ENCODE data around the gene GH2.

GRCh38 chr17:63911657-63912100, 29.9 kb upstream of the GH2 start:
- TF ChIP-seq CTCF (tag by site-specific recombination; IDR thresholded peaks at IDR 0.05): no peak
- no peak for TF ChIP-seq ZNF837 (tag by site-specific recombination; IDR thresholded peaks at IDR 0.05)
- TF ChIP-seq ZNF214 (tag by site-specific recombination; IDR thresholded peaks at IDR 0.05; ENCODE audit: borderline replicate concordance): no peak
- no peak for TF ChIP-seq ZNF274 (IDR thresholded peaks at IDR 0.05; ENCODE audit: low read length)
- no peak for TF ChIP-seq ZNF274 (tag by site-specific recombination; IDR thresholded peaks at IDR 0.05; ENCODE audit: borderline replicate concordance)
- no peak for TF ChIP-seq ZBTB11 (tag by site-specific recombination; conservative IDR thresholded peaks at IDR 0.05; ENCODE audit: low read depth)
- no peak for TF ChIP-seq REST (tag by site-specific recombination; IDR thresholded peaks at IDR 0.05)
- no peak for TF ChIP-seq ZNF132 (tag by site-specific recombination; IDR thresholded peaks at IDR 0.05; ENCODE audit: borderline replicate concordance)
- TF ChIP-seq PATZ1 (tag by site-specific recombination; IDR thresholded peaks at IDR 0.05): no peak
- no peak for TF ChIP-seq ZNF174 (tag by site-specific recombination; IDR thresholded peaks at IDR 0.05)
- TF ChIP-seq ZNF670 (tag by site-specific recombination; IDR thresholded peaks at IDR 0.05; ENCODE audit: low read depth): no peak
